NCI-H82 (cell line): ENCODE measurements around the gene PFKP.
"Not testable (repeated sequence)": the region's sequence is repeated elsewhere in the genome, so short reads cannot be mapped to it uniquely, and the experiment has no call there.

Experiments used
- DNase-seq: peaks from one replicate; lab custom pipeline; 2025; lab: John Stamatoyannopoulos, UW

Gene PFKP

GRCh38 chr10:3159152-3159551, 91.8 kb downstream of the PFKP start:
- DNase-seq: no peak

GRCh38 chr10:3162533-3162932, 95.2 kb downstream of the PFKP start:
- no peak for DNase-seq

- DNase-seq: no peak
Observed at GRCh38 chr10:3163879-3164278, 96.5 kb downstream of the PFKP start.

GRCh38 chr10:3165196-3165595, 97.8 kb downstream of the PFKP start:
- DNase-seq: no peak

GRCh38 chr10:3166496-3167290, 99.3 kb downstream of the PFKP start:
- no peak for DNase-seq

- DNase-seq: no peak
Observed at GRCh38 chr10:3167611-3168330, 100.4 kb downstream of the PFKP start.

- DNase-seq: no peak
Observed at GRCh38 chr10:3169271-3169670, 101.9 kb downstream of the PFKP start.

GRCh38 chr10:3169673-3170072, 102.3 kb downstream of the PFKP start:
- DNase-seq: no peak

- DNase-seq: not testable (repeated sequence)
Observed at GRCh38 chr10:3171488-3171887, 104.1 kb downstream of the PFKP start.

GRCh38 chr10:3172081-3172445, 104.7 kb downstream of the PFKP start:
- DNase-seq: no peak

- peak; percentile 98 for DNase-seq
Observed at GRCh38 chr10:3172446-3173170, 105.3 kb downstream of the PFKP start, which contains the start of gene PITRM1. Gene PITRM1, minus strand, starts transcription at chr10:3172782. Its CDS starts 10 bp downstream, at chr10:3172772.

GRCh38 chr10:3173171-3173878, 106.0 kb downstream of the PFKP start:
- DNase-seq: peak; percentile 33

GRCh38 chr10:3178042-3178441, 110.7 kb downstream of the PFKP start:
- DNase-seq: no peak

GRCh38 chr10:3179174-3179573, 111.8 kb downstream of the PFKP start:
- DNase-seq: no peak

- DNase-seq: peak; percentile 46
Observed at GRCh38 chr10:3180355-3181025, 113.1 kb downstream of the PFKP start.

- no peak for DNase-seq
Observed at GRCh38 chr10:3185386-3185785, 118.0 kb downstream of the PFKP start.

- no peak for DNase-seq
Observed at GRCh38 chr10:3186368-3186767, 119.0 kb downstream of the PFKP start.
